ENCODE measurements around the gene DAGLA.
"Not testable (repeated sequence)": the region's sequence is repeated elsewhere in the genome, so short reads cannot be mapped to it uniquely, and the experiment has no call there.

The DAGLA gene

GRCh38 chr11:61669417-61669816 lies 10.8 kb upstream of the DAGLA start:
- H3K4me1 ChIP-seq (ENCODE audit: control insufficient read depth in 1 of 2, insufficient read depth in 1 of 2, low read depth in 1 of 2, low read length in 1 of 2), result no peaks in the 10 kb centered on the region
- H3K9me3 ChIP-seq, result no peaks in the 10 kb centered on the region
- TF ChIP-seq, protein P1, sequence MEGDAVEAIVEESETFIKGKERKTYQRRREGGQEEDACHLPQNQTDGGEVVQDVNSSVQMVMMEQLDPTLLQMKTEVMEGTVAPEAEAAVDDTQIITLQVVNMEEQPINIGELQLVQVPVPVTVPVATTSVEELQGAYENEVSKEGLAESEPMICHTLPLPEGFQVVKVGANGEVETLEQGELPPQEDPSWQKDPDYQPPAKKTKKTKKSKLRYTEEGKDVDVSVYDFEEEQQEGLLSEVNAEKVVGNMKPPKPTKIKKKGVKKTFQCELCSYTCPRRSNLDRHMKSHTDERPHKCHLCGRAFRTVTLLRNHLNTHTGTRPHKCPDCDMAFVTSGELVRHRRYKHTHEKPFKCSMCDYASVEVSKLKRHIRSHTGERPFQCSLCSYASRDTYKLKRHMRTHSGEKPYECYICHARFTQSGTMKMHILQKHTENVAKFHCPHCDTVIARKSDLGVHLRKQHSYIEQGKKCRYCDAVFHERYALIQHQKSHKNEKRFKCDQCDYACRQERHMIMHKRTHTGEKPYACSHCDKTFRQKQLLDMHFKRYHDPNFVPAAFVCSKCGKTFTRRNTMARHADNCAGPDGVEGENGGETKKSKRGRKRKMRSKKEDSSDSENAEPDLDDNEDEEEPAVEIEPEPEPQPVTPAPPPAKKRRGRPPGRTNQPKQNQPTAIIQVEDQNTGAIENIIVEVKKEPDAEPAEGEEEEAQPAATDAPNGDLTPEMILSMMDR (IDR thresholded peaks at IDR 0.05), result no peak
- no peaks in the 10 kb centered on the region for H3K27me3 ChIP-seq
- no peak overlapping the region for H3K27ac ChIP-seq
- H3K36me3 ChIP-seq, result no peaks in the 10 kb centered on the region
- no peak overlapping the region for H3K4me3 ChIP-seq (ENCODE audit: low read depth in 1 of 2, low read length in 1 of 2)

DNA sequence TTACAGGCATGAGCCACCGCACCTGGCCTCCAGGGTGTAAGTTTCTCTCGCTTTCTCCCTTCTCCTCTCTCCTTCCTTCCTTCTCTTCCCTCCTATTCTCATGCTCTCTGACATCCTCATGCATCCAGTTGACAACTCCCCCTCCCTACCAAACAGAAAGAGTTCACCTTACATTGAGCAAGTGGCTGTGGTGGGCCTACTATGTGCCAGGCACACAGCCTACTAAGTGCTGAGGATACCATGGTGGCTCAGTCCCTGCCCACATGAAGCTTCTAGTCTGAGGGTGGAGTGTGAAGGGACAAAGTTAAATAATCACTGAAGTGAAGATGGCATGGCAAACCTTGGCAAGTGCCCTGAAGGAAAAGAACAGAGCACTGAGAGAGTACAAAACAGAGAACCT lies 9.6 kb upstream of the DAGLA start:
- Histone ChIP-seq H3K4me3 (ENCODE audit: low read depth in 1 of 2, low read length in 1 of 2) (no peak overlapping the region), H3K27me3 (peaks cover 10% of the 10 kb centered on the region), H3K9me3 (no peaks in the 10 kb centered on the region), H3K36me3 (no peaks in the 10 kb centered on the region), H3K4me1 (ENCODE audit: control insufficient read depth in 1 of 2, insufficient read depth in 1 of 2, low read depth in 1 of 2, low read length in 1 of 2) (no peaks in the 10 kb centered on the region), H3K27ac (no peak overlapping the region)
- TF ChIP-seq, protein P1 (IDR thresholded peaks at IDR 0.05), result no peak

- H3K27me3 ChIP-seq, result peaks cover 19% of the 10 kb centered on the region
- TF ChIP-seq, protein P1 (IDR thresholded peaks at IDR 0.05), result no peak
- no peak overlapping the region for H3K27ac ChIP-seq
- H3K36me3 ChIP-seq, result no peaks in the 10 kb centered on the region
- no peaks in the 10 kb centered on the region for H3K9me3 ChIP-seq
- no peak overlapping the region for H3K4me3 ChIP-seq (ENCODE audit: low read depth in 1 of 2, low read length in 1 of 2)
- H3K4me1 ChIP-seq (ENCODE audit: control insufficient read depth in 1 of 2, insufficient read depth in 1 of 2, low read depth in 1 of 2, low read length in 1 of 2), result no peaks in the 10 kb centered on the region
These were observed 8.7 kb upstream of the DAGLA start for GRCh38 chr11:61671527-61671926.

GRCh38 chr11:61673946-61674467 lies 6.2 kb upstream of the DAGLA start:
- H3K27me3 ChIP-seq, result peaks cover 31% of the 10 kb centered on the region
- not testable (repeated sequence) for H3K27ac ChIP-seq; H3K9me3 ChIP-seq; H3K36me3 ChIP-seq; H3K4me3 ChIP-seq (ENCODE audit: low read depth in 1 of 2, low read length in 1 of 2); H3K4me1 ChIP-seq (ENCODE audit: control insufficient read depth in 1 of 2, insufficient read depth in 1 of 2, low read depth in 1 of 2, low read length in 1 of 2)

DNA sequence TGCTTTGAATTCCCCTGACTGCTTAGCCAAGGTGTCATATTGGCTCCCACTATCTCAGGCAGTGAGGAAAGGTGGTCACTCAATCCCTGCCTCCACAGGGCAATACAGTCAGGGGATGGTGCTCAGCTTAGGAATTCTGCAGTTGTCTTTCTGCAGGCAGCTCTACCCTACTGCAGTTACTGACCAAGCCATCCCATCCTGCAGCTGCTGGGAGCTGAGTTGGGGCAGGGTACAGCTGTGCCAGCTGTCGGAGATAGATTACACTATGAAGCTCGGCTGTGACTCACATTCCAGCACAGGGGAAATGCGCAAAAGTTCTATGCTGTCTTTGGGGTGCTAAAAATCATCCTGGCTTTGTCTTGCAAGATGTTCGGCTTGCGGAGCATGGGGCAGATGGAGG lies 4.4 kb upstream of the DAGLA start:
- H3K9me3 ChIP-seq, result no peaks in the 10 kb centered on the region
- H3K27me3 ChIP-seq, result peaks cover 49% of the 10 kb centered on the region
- TF ChIP-seq, protein P1 (IDR thresholded peaks at IDR 0.05), result no peak
- H3K4me3 ChIP-seq (ENCODE audit: low read depth in 1 of 2, low read length in 1 of 2), result no peak overlapping the region
- H3K27ac ChIP-seq, result no peak overlapping the region
- H3K4me1 ChIP-seq (ENCODE audit: control insufficient read depth in 1 of 2, insufficient read depth in 1 of 2, low read depth in 1 of 2, low read length in 1 of 2), result peaks cover 0 to 5% of the 10 kb centered on the region in 2 experiments
- H3K36me3 ChIP-seq, result no peaks in the 10 kb centered on the region

DNA sequence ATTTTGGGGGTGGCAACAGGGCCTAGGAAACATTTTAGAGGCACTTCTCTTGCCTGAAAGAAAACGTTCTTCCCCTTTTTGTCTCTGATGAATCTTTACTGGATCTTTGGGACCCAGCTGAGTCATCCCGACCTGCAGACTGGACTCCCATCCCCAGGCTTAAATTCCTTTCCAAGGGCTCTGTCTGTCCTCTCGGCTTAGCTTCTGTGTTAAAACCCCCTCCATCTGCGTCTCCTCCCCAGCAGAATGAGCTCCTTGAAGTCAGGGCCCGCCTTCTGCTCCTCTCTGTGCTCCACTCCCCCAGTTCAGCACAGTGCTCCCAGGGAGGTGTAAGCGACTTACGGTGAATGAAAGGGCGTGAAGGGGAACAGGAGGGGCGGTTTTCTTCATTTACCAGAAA lies 895 bp upstream of the DAGLA start:
- Histone ChIP-seq H3K27ac (no peak overlapping the region), H3K27me3 (peaks cover 79% of the 10 kb centered on the region), H3K4me3 (ENCODE audit: low read depth in 1 of 2, low read length in 1 of 2) (no peak overlapping the region), H3K36me3 (no peaks in the 10 kb centered on the region), H3K9me3 (no peaks in the 10 kb centered on the region), H3K4me1 (ENCODE audit: control insufficient read depth in 1 of 2, insufficient read depth in 1 of 2, low read depth in 1 of 2, low read length in 1 of 2) (peaks cover 0 to 5% of the 10 kb centered on the region in 2 experiments)
- TF ChIP-seq, protein P1 (IDR thresholded peaks at IDR 0.05), result no peak

All from neutrophil (primary cell).